Peyer's patch (tissue), 4 donors: ENCODE results near the gene GJB5. TPM values are rescaled to one million over a fixed set of nuclear protein-coding genes. Genes with fewer than 3 reads are reported as not detected.

Experiments
- DNase-seq, 3 donors: peaks; one replicate each; pipeline ENCODE4 v3.0.0-alpha.2; 2017 to 2019
- H3K27ac ChIP-seq, 4 donors: fragments of 200-600 bp; sonication (generic); one replicate each; pipeline ENCODE4 v1.5.1; 2016 to 2019
- H3K27me3 ChIP-seq, 2 donors: fragments of 200-600 bp; sonication (generic); one replicate each; pipeline ENCODE4 v1.5.1; 2019
- H3K36me3 ChIP-seq, 3 donors: fragments of 200-600 bp; sonication (generic); one replicate each; pipeline ENCODE4 v1.5.1; 2016 to 2019
- H3K4me1 ChIP-seq, 4 donors: fragments of 200-600 bp; sonication (generic); one replicate each; pipeline ENCODE4 v1.5.1; 2016 to 2019
- H3K4me3 ChIP-seq, 4 donors: fragments of 200-600 bp; sonication (generic); 1 replicate in 3 of 4; 2 replicates in 1 of 4; pipeline ENCODE4 v1.5.1; 2016 to 2019; ENCODE audit warnings: mild to moderate bottlenecking in 1 of 4
- H3K9me3 ChIP-seq, 4 donors: fragments of 200-600 bp; sonication (generic); one replicate each; pipeline ENCODE4 v1.5.1; 2016 to 2019; ENCODE audit warnings: mild to moderate bottlenecking in 1 of 4
- POLR2A ChIP-seq, 2 donors: fragments of 450-650 bp; IDR thresholded peaks; one replicate each; pipeline ENCODE4 v1.5.1; 2017; ENCODE audit warnings: antibody characterized with exemption in 2 of 2, mild to moderate bottlenecking in 2 of 2, moderate library complexity in 2 of 2
- total RNA-seq, 4 donors: library from RNA; depleted of rRNA; stranded (reverse); fragments of >200 nt; gene quantifications; one replicate each; pipeline ENCODE4 v1.1.0, GENCODE V29; 2016
- TF ChIP-seq, protein P1 (sequence below), 6 experiments: fragments of 450-650 bp in 4 of 6; fragments of 200-600 bp in 2 of 6; sonication (generic) in 1 of 6; IDR thresholded peaks; one replicate each; pipeline ENCODE4 v1.5.1; 2017 to 2019; ENCODE audit warnings: antibody characterized with exemption in 6 of 6, mild to moderate bottlenecking in 3 of 6, moderate library complexity in 1 of 6

GJB5 gene
- total RNA-seq, 4 donors from 2014 or later = not detected

DNA sequence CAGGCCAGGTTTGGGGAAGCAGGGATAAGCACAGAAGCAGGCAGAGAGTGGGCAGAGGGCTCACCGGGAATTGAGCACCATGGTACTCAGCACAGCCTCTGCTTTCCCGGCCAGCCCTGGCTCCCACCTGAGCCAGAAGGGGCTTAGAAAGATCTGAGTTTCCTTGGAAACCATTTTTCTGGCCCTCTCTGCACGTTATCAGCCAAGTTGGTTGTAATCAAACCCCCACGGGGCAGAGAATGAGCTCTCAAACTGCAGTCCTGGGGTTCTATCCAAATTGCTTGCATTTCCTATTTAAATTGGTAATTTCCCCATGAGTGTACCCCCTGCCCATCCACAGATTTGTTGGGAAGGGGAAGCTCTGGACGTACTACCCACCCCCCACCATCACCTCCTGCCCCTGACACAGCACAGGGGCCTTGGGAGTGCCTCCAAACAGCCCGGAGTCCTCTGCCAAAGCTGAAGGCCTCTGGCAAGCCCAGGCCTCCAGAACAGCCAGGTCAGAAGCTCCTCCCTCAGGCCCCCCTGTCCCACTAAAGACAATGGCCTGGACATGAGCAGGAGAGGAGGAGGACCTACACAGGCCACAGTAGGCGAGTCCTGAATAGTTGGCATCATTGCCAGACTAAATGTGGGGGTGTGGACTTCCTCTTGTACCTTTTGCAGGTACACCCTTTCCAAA, 42.7 kb upstream of the GJB5 start:
- no peak for DNase-seq
- H3K27me3 ChIP-seq = no peaks in the 10 kb centered on the region
- H3K4me3 ChIP-seq = no peak overlapping the region
- no peaks in the 10 kb centered on the region for H3K9me3 ChIP-seq
- no peak overlapping the region for H3K27ac ChIP-seq
- no peaks in the 10 kb centered on the region for H3K36me3 ChIP-seq
- H3K4me1 ChIP-seq = no peaks in the 10 kb centered on the region
- TF ChIP-seq POLR2A (IDR thresholded peaks at IDR 0.05) = no peak
- TF ChIP-seq, protein P1, sequence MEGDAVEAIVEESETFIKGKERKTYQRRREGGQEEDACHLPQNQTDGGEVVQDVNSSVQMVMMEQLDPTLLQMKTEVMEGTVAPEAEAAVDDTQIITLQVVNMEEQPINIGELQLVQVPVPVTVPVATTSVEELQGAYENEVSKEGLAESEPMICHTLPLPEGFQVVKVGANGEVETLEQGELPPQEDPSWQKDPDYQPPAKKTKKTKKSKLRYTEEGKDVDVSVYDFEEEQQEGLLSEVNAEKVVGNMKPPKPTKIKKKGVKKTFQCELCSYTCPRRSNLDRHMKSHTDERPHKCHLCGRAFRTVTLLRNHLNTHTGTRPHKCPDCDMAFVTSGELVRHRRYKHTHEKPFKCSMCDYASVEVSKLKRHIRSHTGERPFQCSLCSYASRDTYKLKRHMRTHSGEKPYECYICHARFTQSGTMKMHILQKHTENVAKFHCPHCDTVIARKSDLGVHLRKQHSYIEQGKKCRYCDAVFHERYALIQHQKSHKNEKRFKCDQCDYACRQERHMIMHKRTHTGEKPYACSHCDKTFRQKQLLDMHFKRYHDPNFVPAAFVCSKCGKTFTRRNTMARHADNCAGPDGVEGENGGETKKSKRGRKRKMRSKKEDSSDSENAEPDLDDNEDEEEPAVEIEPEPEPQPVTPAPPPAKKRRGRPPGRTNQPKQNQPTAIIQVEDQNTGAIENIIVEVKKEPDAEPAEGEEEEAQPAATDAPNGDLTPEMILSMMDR (IDR thresholded peaks at IDR 0.05) = no peak

DNA sequence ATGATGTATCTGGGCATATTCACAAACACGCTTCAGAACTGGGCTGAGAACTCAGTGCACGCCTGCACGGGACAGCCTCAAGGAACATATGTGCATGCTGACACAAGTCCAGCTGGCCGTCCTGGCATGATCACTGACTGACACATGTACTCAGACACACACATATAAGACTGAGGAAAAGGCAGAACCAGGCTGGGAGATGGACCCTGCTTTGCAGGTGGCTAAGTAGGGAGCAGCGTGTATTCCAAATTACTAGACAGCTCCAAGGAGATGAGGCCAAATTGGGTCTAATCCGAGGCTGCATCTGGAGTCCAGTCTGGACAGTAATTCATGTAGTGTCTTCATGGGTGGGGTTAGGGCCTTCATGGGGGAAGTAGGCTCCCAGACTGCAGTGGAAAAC, 41.4 kb upstream of the GJB5 start:
- Histone ChIP-seq H3K27me3 (no peaks in the 10 kb centered on the region), H3K4me3 (no peak overlapping the region), H3K36me3 (no peaks in the 10 kb centered on the region), H3K9me3 (no peaks in the 10 kb centered on the region), H3K27ac (no peak overlapping the region), H3K4me1 (no peaks in the 10 kb centered on the region)
- no peak for TF ChIP-seq POLR2A (IDR thresholded peaks at IDR 0.05)
- TF ChIP-seq, protein P1 (IDR thresholded peaks at IDR 0.05) = no peak
- DNase-seq = no peak

DNA sequence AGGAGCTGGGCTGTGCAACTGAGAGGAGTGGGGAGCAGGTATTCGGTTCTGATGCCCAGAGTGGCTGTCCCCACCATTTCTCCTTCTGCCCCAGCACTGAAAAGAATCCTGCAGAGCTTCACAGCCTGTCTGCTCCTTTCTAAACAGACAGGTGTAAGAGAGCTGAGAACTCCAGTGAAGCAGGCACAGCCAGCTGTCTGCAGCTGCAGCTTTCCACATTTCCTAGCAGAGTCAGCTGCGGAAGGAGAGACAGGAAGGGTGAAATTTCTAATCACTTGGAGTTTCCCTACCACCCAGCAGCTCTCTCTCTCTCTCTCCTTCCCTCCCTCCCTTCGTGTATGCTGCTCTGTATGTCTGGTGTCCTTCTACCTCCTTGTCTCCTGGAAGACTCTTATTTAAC, 40.5 kb upstream of the GJB5 start:
- Histone ChIP-seq H3K9me3 (no peaks in the 10 kb centered on the region), H3K27me3 (no peaks in the 10 kb centered on the region), H3K4me3 (no peak overlapping the region), H3K36me3 (no peaks in the 10 kb centered on the region), H3K4me1 (no peaks in the 10 kb centered on the region), H3K27ac (no peak overlapping the region)
- no peak for DNase-seq
- TF ChIP-seq POLR2A (IDR thresholded peaks at IDR 0.05) = no peak
- TF ChIP-seq, protein P1 (IDR thresholded peaks at IDR 0.05) = no peak

DNA sequence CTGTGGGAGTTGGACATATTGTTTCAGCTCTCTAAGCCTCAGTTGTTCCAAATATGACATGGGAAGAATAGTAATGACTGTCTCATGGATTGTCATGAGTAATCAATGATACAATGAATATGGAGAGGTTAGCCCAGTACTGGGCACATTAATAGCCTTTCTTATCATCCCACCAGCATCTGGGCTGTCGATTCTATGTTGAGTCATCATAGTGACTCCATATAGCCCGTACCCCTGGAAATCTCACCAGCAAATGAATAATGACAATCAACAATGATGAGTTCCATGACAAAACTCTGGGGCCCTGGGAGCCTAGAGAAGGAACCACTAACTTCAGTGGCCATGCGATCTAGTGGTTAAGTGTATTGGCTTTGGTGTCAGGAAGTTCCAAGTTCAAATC, 39.7 kb upstream of the GJB5 start:
- H3K4me3 ChIP-seq = no peak overlapping the region
- no peak for TF ChIP-seq POLR2A (IDR thresholded peaks at IDR 0.05)
- TF ChIP-seq, protein P1 (IDR thresholded peaks at IDR 0.05) = no peak
- no peak for DNase-seq
- H3K9me3 ChIP-seq = no peaks in the 10 kb centered on the region
- H3K4me1 ChIP-seq = no peaks in the 10 kb centered on the region
- no peaks in the 10 kb centered on the region for H3K36me3 ChIP-seq
- H3K27ac ChIP-seq = no peak overlapping the region
- no peaks in the 10 kb centered on the region for H3K27me3 ChIP-seq

DNA sequence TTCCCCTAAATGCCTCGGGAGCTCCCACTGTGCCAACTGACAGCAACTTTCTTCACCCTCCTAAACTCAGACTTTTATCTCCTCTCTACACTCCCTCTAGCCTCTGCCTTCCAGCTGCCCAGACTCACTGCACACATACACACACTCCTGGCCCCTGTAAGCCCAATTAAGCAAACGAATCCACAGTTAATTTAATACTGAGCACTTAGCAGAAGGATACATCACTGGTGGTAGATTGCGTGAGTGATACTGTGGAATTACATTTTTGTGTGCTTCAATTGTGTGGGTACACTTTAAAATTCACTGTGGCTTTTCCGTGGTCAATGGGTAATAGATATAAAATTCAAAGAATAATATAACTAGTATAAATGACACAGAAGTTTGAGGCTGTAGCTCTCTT, 33.6 kb upstream of the GJB5 start:
- H3K27me3 ChIP-seq = no peaks in the 10 kb centered on the region
- no peak for DNase-seq

More for the DNA sequence above, 33.6 kb upstream of the GJB5 start:
- Histone ChIP-seq H3K9me3 (no peaks in the 10 kb centered on the region), H3K4me3 (no peak overlapping the region), H3K36me3 (no peaks in the 10 kb centered on the region), H3K27ac (no peak overlapping the region), H3K4me1 (no peaks in the 10 kb centered on the region)
- TF ChIP-seq, protein P1 (IDR thresholded peaks at IDR 0.05) = no peak
- no peak for TF ChIP-seq POLR2A (IDR thresholded peaks at IDR 0.05)
